SU-DHL-6 (cell line): ENCODE measurements around the gene SEM1.
"Not testable (repeated sequence)": the region's sequence is repeated elsewhere in the genome, so short reads cannot be mapped to it uniquely, and the experiment has no call there.

Source experiments
- H2AFZ ChIP-seq: fragments of 200-600 bp; sonication (generic); 2 replicates; pipeline ENCODE4 v1.6.1; 2014; ENCODE audit warnings: low read depth, mild to moderate bottlenecking, moderate library complexity, mixed read lengths, antibody characterized with exemption, low read length; ENCODE audit not compliant: severe bottlenecking
- H3F3A ChIP-seq: fragments of 200-600 bp; shearing (Covaris generic); 2 replicates; pipeline ENCODE4 v1.6.0; 2016; ENCODE audit warnings: antibody characterized with exemption, mild to moderate bottlenecking; ENCODE audit not compliant: insufficient read depth
- H3K27ac ChIP-seq: fragments of 200-600 bp; sonication (generic); 2 replicates; pipeline ENCODE4 v1.5.1; 2016; ENCODE audit warnings: low read depth, mild to moderate bottlenecking, low read length, moderate library complexity, mixed read lengths
- H3K27me3 ChIP-seq: fragments of 200-600 bp; sonication (generic), shearing (Covaris generic); 2 replicates; pipeline ENCODE4 v1.6.0; 2014; ENCODE audit warnings: mild to moderate bottlenecking, low read length
- H3K36me3 ChIP-seq: fragments of 200-600 bp; sonication (generic); 2 replicates; pipeline ENCODE4 v1.6.1; 2014; ENCODE audit warnings: mild to moderate bottlenecking, low read length, mixed read lengths
- H3K4me2 ChIP-seq: fragments of 300-600, 200-600 bp; shearing (Covaris generic), sonication (generic); 2 replicates; pipeline ENCODE4 v1.6.0; 2014; ENCODE audit warnings: low read length, low read depth, mild to moderate bottlenecking; ENCODE audit not compliant: poor library complexity, severe bottlenecking
- H3K4me3 ChIP-seq: fragments of 200-600 bp; sonication (generic); 2 replicates; pipeline ENCODE4 v1.5.1; 2014; ENCODE audit warnings: antibody characterized with exemption, low read length, mild to moderate bottlenecking, mixed read lengths; ENCODE audit not compliant: insufficient read depth, poor library complexity, severe bottlenecking
- H3K79me2 ChIP-seq: fragments of 200-600 bp; sonication (generic); 2 replicates; pipeline ENCODE4 v1.6.1; 2014; ENCODE audit warnings: mild to moderate bottlenecking, low read length, moderate library complexity; ENCODE audit not compliant: insufficient read depth
- H3K9ac ChIP-seq: fragments of 200-600 bp; sonication (generic); 2 replicates; pipeline ENCODE4 v1.7.0; 2014; ENCODE audit warnings: mild to moderate bottlenecking, low read length
- H3K9me2 ChIP-seq: fragments of 200-600 bp; sonication (generic); replicated peaks from 2 replicates; pipeline ENCODE4 v1.6.1; 2014; ENCODE audit warnings: low read length; ENCODE audit not compliant: insufficient read depth
- H3K9me3 ChIP-seq: fragments of 200-600 bp; sonication (generic); 2 replicates; pipeline ENCODE4 v1.6.1; 2014; ENCODE audit warnings: low read length, mixed read lengths; ENCODE audit not compliant: insufficient read depth
- H4K20me1 ChIP-seq: fragments of 200-600 bp; sonication (generic); 2 replicates; pipeline ENCODE4 v1.6.1; 2014; ENCODE audit warnings: low read depth, mild to moderate bottlenecking, antibody characterized with exemption, low read length, moderate library complexity, mixed read lengths
- CTCF ChIP-seq: fragments of 200-600 bp; sonication (generic); IDR thresholded peaks from one replicate; pipeline ENCODE4 v1.5.1; 2017; ENCODE audit warnings: antibody characterized with exemption, mild to moderate bottlenecking, low read length, moderate library complexity; ENCODE audit not compliant: insufficient read depth, poor library complexity, severe bottlenecking
- EZH2phosphoT487 ChIP-seq: fragments of 200-600 bp; sonication (generic), shearing (Covaris generic); conservative IDR thresholded peaks from 2 replicates; pipeline ENCODE4 v1.6.1; 2018; ENCODE audit warnings: mild to moderate bottlenecking, antibody characterized with exemption, low read length, moderate library complexity, mixed read lengths

SEM1 gene

GRCh38 chr7:96664793-96665192 lies 44.9 kb downstream of the SEM1 start:
- Histone ChIP-seq H3K9me2 (no peaks in the 10 kb centered on the region), H3K27ac (no peak overlapping the region), H3K27me3 (no peaks in the 10 kb centered on the region), H3K9ac (no peak overlapping the region), H3K79me2 (no peaks in the 10 kb centered on the region), H2AFZ (no peak overlapping the region), H4K20me1 (no peaks in the 10 kb centered on the region), H3K9me3 (no peaks in the 10 kb centered on the region), H3K4me3 (no peak overlapping the region), H3F3A (no peaks in the 10 kb centered on the region), H3K36me3 (no peaks in the 10 kb centered on the region), H3K4me2 (no peak overlapping the region)
- TF ChIP-seq CTCF: no peak
- no peak for TF ChIP-seq EZH2phosphoT487

GRCh38 chr7:96663871-96664445 lies 45.7 kb downstream of the SEM1 start:
- H2AFZ ChIP-seq: no peak overlapping the region
- no peaks in the 10 kb centered on the region for H3K9me3 ChIP-seq
- H3F3A ChIP-seq: no peaks in the 10 kb centered on the region
- H3K79me2 ChIP-seq: no peaks in the 10 kb centered on the region
- no peak overlapping the region for H3K4me2 ChIP-seq
- no peaks in the 10 kb centered on the region for H4K20me1 ChIP-seq
- no peak overlapping the region for H3K4me3 ChIP-seq
- no peak overlapping the region for H3K9ac ChIP-seq
- H3K27ac ChIP-seq: no peak overlapping the region
- no peaks in the 10 kb centered on the region for H3K27me3 ChIP-seq
- TF ChIP-seq EZH2phosphoT487: no peak
- no peak for TF ChIP-seq CTCF
- H3K9me2 ChIP-seq: no peaks in the 10 kb centered on the region
- H3K36me3 ChIP-seq: no peaks in the 10 kb centered on the region

GRCh38 chr7:96663457-96663856 lies 46.2 kb downstream of the SEM1 start:
- Histone ChIP-seq H3K79me2 (no peaks in the 10 kb centered on the region), H3K9ac (no peak overlapping the region), H3K36me3 (no peaks in the 10 kb centered on the region), H2AFZ (no peak overlapping the region), H3K9me3 (no peaks in the 10 kb centered on the region), H3K4me2 (no peak overlapping the region), H3F3A (no peaks in the 10 kb centered on the region), H3K27ac (no peak overlapping the region), H3K9me2 (no peaks in the 10 kb centered on the region), H3K27me3 (no peaks in the 10 kb centered on the region), H3K4me3 (no peak overlapping the region), H4K20me1 (no peaks in the 10 kb centered on the region)
- no peak for TF ChIP-seq EZH2phosphoT487
- no peak for TF ChIP-seq CTCF

GRCh38 chr7:96662151-96662550 lies 47.5 kb downstream of the SEM1 start:
- H3K9ac ChIP-seq, H3K9me2 ChIP-seq, H3K27ac ChIP-seq, H3K9me3 ChIP-seq, H3K36me3 ChIP-seq, H3K4me2 ChIP-seq, H3K27me3 ChIP-seq, H3K4me3 ChIP-seq, H3K79me2 ChIP-seq, H3F3A ChIP-seq, H2AFZ ChIP-seq, H4K20me1 ChIP-seq: not testable (repeated sequence)
